Esophagus muscularis mucosa (tissue), 4 donors: ENCODE results near the gene TMEM141.

Experiments used
- CTCF ChIP-seq, 3 experiments: fragments of 200-600 bp in 2 of 3; fragments of 450-650 bp in 1 of 3; sonication (generic) in 2 of 3; IDR thresholded peaks; one replicate each; pipeline ENCODE4 v1.5.1; 2017 to 2019; ENCODE audit warnings: antibody characterized with exemption in 3 of 3, mild to moderate bottlenecking in 2 of 3, moderate library complexity in 1 of 3
- EP300 ChIP-seq: sonication (generic); formaldehyde crosslinking; IDR thresholded peaks from one replicate; pipeline ENCODE4 v1.6.1; 2017; ENCODE audit warnings: antibody characterized with exemption
- POLR2A ChIP-seq: fragments of 450-650 bp; IDR thresholded peaks from one replicate; pipeline ENCODE4 v1.6.1; 2017; ENCODE audit warnings: antibody characterized with exemption, moderate library complexity, mild to moderate bottlenecking, low read depth
- POLR2AphosphoS5 ChIP-seq, 2 donors: sonication (generic); formaldehyde crosslinking; IDR thresholded peaks; one replicate each; pipeline ENCODE4 v1.6.1; 2017; ENCODE audit warnings: antibody characterized with exemption in 2 of 2

DNA sequence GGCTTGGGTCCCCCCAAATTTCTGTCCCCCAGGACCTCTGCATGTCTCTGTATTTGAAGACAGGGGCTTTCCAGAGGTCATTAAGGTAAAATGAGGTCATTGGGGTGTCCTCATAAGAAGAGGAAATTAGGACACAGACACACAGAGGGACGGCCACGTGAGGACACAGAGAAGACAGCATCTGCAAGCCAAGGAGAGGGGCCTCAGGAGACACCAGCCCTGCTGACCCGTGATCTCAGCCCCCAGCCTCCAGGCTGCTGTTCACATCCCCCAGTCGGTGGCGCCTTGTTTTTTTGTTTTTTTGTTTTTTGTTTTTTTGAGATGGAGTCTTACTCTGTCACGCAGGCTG, 3.8 kb downstream of the TMEM141 start:
- TF ChIP-seq CTCF (IDR thresholded peaks at IDR 0.05), result no peak
- no peak for TF ChIP-seq EP300
- no peak for TF ChIP-seq POLR2AphosphoS5 (IDR thresholded peaks at IDR 0.05)
- TF ChIP-seq POLR2A, result no peak
